ENCODE data around the gene KHK.

Gene KHK

GRCh38 chr2:27086724-27087593, at the start of gene KHK:
Gene KHK (plus strand): TSS chr2:27086772. CDS start chr2:27087260, 488 bp downstream.
- DNase-seq: no peak

- DNase-seq: no peak
These were observed 48.6 kb upstream of the KHK start for GRCh38 chr2:27038012-27038411.

- DNase-seq: no peak
These were observed 47.8 kb upstream of the KHK start for GRCh38 chr2:27038631-27039339.

- DNase-seq: no peak
These were observed 47.1 kb upstream of the KHK start for GRCh38 chr2:27039426-27039825.

GRCh38 chr2:27039871-27040270, 46.7 kb upstream of the KHK start:
- DNase-seq: no peak

DNA sequence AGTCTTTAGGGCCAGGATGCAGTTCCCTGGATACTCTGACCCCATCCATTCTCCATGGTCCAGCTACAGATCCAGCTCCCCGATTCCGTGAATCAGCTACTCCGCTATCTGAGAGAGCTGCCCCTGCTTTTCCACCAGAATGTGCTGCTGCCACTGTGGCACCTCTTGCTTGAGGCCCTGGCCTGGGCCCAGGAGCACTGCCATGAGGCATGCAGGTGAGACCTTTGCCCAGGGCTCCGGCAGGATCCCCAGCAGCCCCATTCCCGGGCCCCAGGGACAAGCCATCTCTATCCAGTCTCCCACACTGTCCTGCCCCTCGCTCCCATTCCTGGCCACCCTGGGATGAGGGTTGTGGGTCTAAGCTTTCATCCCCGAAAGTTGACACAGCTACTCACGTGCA, 46.3 kb upstream of the KHK start:
- DNase-seq: no peak

GRCh38 chr2:27041752-27042151, 44.8 kb upstream of the KHK start:
- DNase-seq: no peak

- DNase-seq: no peak
These were observed 44.4 kb upstream of the KHK start for GRCh38 chr2:27042159-27042661.

GRCh38 chr2:27042985-27043634, 43.5 kb upstream of the KHK start:
- no peak for DNase-seq

GRCh38 chr2:27049422-27050280, 36.9 kb upstream of the KHK start:
- DNase-seq: peak; percentile 65

DNA sequence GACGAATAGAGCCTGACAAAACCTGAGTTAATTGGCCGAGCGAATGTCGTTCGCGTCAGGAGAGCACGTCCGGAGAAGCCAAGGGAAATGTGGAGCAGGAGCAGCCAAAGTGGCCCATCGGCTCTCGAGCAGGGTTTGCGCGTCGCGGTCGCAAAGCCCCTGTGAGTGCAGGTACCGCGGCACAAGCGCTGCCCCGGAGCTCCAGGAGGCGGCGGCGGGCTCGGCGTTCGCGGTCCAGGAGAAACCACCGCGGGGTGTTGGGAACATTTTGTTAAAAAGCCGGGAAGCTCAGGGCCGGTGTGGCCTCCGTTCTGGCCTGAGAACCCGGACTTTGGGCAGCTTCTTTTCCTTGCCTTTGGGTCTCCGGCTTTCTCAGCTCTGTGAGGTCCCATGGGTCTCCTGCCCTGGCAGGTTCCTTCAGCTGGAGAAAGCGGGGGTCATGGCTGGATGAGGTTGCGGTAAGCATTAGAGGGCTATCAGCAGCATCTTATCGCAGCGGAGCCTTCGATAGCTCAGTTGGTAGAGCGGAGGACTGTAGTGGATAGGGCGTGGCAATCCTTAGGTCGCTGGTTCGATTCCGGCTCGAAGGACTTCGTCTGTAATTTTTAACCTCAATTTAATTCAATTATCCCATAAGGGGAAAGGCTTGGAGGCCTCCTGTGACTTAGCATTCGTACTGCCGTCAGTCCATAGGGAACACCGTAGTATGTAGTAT, 36.1 kb upstream of the KHK start:
- peak; percentile 89 for DNase-seq

- peak; percentile 95 for DNase-seq
These were observed 35.3 kb upstream of the KHK start, which contains the start of gene AGBL5 for GRCh38 chr2:27050996-27051901. Gene AGBL5 (plus strand): TSS chr2:27051668. CDS start chr2:27052959, 1,291 bp downstream.

- no peak for DNase-seq
These were observed 34.5 kb upstream of the KHK start for GRCh38 chr2:27051902-27052645.

DNA sequence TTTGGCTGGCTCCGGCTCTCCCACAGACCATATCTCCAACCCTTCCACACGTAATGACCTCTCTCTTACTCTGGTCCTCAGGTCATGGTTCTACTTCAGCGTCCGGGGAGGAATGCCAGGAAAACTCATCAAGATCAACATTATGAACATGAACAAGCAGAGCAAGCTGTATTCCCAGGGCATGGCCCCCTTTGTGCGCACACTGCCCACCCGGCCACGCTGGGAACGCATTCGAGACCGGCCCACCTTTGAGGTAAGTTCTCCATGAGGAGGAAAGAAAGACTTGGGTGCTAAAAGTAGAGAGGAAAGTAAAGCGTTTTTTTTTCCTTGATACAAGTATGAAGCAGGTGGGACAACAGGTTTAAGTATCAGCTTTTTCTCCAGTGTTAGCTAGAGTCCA, 33.3 kb upstream of the KHK start:
- no peak for DNase-seq

GRCh38 chr2:27053776-27054175, 32.8 kb upstream of the KHK start:
- DNase-seq: no peak

DNA sequence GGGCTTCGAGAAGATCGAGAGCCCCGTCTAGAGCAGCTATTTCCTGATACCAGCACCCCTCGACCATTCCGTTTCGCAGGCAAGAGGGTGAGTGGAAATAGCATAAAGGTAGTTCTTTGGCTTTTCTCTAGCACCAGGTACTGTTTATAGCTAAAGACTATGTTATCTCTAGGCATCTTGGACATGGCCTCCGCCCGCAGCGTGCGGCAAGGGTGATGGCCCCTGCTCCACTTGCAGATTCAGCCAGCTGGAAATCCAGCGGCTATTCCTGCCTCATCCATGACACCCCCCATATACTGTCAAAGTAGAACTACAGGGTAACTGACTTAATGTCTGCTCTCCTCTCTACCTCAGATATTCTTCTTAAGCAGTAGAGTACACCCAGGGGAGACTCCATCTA, 31.9 kb upstream of the KHK start:
- DNase-seq: no peak

GRCh38 chr2:27057184-27057583, 29.4 kb upstream of the KHK start:
- DNase-seq: no peak

DNA sequence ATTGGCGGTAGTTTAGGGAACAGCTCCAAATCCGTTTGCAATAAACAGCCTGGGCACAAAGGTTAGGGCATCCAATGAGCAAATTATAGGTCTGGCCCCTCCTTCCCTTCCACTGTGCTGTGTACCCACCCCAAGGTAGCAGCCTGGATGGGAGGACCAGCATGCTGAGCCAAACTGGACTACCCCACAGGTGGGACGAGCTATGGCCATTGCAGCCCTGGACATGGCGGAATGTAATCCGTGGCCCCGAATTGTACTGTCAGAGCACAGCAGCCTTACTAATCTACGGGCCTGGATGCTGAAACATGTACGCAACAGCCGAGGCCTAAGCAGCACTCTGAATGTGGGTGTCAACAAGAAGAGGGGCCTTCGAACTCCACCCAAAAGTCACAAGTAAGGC, 28.4 kb upstream of the KHK start:
- DNase-seq: no peak

DNA sequence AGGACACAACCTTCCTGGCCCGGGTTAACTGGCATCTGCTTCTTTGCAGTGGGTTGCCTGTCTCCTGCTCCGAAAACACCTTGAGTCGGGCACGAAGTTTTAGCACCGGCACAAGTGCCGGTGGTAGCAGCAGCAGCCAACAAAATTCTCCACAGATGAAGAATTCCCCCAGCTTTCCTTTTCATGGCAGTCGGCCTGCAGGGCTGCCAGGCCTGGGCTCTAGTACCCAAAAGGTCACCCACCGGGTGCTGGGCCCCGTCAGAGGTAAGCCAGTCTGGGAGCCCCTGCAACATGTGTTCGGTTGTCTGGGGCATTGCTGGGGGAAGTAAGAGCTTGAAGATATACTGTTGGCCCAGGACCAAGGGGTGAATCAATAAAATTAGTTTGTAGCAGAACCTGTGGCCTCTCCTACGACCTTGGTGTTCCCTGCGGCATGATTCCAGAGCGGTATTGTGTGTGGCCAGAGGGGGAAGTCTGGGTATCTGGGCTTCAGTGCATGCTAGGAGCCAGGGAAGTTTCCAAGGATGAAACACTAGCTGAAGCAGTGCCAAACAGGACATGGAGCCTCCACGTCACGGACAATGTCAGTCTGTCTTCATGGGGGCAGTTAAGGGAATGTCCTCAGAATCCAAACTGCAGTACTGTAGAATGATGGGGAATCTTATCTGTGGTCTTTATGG, 27.3 kb upstream of the KHK start:
- DNase-seq: no peak

Data from CD4-positive, alpha-beta T cell treated with Interleukin-17A for 4 hours (primary cell).